ENCODE measurements around the gene CASR.

- TF ChIP-seq ZNF175 (tag by site-specific recombination; IDR thresholded peaks at IDR 0.05) (no peak), ZNF701 (tag by site-specific recombination; IDR thresholded peaks at IDR 0.05) (no peak), ZNF626 (tag by site-specific recombination; IDR thresholded peaks at IDR 0.05) (no peak), ZNF747 (tag by site-specific recombination; IDR thresholded peaks at IDR 0.05) (no peak)
- TF ChIP-seq, protein P1, sequence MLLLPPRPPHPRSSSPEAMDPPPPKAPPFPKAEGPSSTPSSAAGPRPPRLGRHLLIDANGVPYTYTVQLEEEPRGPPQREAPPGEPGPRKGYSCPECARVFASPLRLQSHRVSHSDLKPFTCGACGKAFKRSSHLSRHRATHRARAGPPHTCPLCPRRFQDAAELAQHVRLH (tag by site-specific recombination; IDR thresholded peaks at IDR 0.05), result no peak
- TF ChIP-seq, protein P2, sequence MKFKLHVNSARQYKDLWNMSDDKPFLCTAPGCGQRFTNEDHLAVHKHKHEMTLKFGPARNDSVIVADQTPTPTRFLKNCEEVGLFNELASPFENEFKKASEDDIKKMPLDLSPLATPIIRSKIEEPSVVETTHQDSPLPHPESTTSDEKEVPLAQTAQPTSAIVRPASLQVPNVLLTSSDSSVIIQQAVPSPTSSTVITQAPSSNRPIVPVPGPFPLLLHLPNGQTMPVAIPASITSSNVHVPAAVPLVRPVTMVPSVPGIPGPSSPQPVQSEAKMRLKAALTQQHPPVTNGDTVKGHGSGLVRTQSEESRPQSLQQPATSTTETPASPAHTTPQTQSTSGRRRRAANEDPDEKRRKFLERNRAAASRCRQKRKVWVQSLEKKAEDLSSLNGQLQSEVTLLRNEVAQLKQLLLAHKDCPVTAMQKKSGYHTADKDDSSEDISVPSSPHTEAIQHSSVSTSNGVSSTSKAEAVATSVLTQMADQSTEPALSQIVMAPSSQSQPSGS (tag by site-specific recombination; IDR thresholded peaks at IDR 0.05; ENCODE audit: low read depth), result no peak
- TF ChIP-seq, protein P3, sequence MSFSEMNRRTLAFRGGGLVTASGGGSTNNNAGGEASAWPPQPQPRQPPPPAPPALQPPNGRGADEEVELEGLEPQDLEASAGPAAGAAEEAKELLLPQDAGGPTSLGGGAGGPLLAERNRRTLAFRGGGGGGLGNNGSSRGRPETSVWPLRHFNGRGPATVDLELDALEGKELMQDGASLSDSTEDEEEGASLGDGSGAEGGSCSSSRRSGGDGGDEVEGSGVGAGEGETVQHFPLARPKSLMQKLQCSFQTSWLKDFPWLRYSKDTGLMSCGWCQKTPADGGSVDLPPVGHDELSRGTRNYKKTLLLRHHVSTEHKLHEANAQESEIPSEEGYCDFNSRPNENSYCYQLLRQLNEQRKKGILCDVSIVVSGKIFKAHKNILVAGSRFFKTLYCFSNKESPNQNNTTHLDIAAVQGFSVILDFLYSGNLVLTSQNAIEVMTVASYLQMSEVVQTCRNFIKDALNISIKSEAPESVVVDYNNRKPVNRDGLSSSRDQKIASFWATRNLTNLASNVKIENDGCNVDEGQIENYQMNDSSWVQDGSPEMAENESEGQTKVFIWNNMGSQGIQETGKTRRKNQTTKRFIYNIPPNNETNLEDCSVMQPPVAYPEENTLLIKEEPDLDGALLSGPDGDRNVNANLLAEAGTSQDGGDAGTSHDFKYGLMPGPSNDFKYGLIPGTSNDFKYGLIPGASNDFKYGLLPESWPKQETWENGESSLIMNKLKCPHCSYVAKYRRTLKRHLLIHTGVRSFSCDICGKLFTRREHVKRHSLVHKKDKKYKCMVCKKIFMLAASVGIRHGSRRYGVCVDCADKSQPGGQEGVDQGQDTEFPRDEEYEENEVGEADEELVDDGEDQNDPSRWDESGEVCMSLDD (tag by site-specific recombination; IDR thresholded peaks at IDR 0.05), result no peak
- TF ChIP-seq, protein P4, sequence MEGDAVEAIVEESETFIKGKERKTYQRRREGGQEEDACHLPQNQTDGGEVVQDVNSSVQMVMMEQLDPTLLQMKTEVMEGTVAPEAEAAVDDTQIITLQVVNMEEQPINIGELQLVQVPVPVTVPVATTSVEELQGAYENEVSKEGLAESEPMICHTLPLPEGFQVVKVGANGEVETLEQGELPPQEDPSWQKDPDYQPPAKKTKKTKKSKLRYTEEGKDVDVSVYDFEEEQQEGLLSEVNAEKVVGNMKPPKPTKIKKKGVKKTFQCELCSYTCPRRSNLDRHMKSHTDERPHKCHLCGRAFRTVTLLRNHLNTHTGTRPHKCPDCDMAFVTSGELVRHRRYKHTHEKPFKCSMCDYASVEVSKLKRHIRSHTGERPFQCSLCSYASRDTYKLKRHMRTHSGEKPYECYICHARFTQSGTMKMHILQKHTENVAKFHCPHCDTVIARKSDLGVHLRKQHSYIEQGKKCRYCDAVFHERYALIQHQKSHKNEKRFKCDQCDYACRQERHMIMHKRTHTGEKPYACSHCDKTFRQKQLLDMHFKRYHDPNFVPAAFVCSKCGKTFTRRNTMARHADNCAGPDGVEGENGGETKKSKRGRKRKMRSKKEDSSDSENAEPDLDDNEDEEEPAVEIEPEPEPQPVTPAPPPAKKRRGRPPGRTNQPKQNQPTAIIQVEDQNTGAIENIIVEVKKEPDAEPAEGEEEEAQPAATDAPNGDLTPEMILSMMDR (tag by site-specific recombination; IDR thresholded peaks at IDR 0.05), result no peak
Measured at GRCh38 chr3:122151480-122151879, 32.0 kb upstream of the CASR start.
